Amniotic epithelial cell (primary cell): ENCODE data around the gene PTCH1.

ENCODE experiments used
- DNase-seq: peaks from one replicate; pipeline ENCODE4 v3.0.0-alpha.2; 2010; ENCODE audit warnings: low read depth

Gene PTCH1

DNA sequence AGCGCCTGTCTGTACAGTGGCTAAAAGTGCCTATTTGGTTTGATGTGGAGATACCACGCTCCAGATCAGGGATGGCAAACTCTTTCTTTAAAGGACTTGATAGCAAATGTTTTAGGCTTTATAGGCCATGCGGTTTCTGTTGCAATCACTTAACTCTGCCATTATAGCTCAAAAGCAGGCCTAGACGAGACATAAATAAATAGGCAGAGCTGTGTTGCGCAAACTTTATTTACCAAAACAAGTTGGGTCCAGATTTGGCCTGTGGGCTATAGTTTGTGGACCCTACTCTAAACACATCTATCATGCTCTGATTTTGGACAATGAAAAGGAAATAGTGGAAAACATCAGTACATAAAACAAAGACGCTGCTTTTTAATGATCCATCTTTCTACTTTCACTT is 79.2 kb downstream of the PTCH1 start:
- no peak for DNase-seq

DNA sequence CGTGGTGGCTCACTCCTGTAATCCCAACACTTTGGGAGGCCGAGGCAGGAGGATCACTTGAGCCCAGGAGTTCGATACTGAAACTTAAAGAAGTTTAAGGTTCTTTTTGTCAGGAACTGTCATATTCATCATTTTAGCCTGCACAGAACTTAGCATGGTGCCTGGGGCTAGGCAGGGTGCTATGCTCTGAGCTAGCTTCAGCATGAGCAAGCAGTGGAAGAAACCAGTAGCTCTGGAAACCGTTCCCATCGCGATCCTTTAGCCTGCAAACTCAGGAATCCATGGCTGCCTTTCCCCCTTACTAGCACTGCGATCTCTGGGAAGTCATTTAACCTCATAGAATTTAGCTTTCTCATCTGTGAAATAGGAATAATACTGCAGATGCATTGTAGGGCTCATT is 80.4 kb downstream of the PTCH1 start:
- DNase-seq: no peak

DNA sequence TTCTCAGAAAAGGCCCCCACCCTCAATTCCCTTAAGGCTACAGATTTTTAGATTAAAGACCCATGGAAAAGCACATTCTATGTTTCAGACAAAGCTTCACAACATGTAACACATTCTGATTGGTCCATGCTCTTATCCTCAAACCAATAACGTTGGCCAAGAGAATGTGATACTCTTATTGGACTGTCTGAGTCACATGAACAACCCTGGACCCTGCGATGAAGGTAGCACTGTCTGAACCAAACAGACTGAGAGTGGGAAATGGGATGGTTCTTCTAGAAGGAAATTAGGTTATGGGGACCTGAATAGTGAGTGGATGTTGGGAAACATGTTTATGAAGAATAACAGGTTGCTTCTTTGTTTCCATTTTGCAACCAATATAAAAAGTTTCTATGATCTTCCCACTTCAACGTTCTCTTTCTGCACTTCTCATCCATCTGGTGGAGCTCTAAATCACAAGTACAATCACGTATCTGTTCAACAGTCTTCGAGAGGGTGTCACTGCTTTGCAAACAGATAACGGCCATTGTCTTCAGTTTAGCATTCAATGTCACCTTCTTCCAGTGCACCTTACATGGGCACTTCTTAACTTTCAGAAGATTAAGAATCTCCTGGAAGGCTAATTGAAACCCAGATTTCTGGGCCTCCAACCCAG is 81.6 kb downstream of the PTCH1 start:
- DNase-seq: no peak

GRCh38 chr9:95434116-95435073 is 82.4 kb downstream of the PTCH1 start:
- peak; percentile 19 for DNase-seq

- DNase-seq: peak; percentile 21
Measured at GRCh38 chr9:95433096-95433819, 83.5 kb downstream of the PTCH1 start.

DNA sequence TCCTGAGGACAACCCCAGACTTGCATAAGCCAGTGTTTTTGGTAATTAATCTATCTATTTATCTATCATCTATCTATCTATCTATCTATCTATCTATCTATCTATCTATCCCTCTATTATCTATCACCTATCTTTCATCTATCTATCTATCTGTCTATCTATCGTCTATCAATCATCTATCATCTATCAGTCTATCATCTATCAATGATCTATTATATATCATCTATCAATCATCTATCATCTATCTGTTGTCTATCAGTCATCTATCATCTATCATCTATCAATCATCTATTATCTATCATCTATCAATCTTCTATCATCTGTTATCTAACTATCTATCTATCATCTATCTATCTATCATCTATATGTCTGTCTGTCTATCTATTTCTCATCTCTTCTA is 85.5 kb downstream of the PTCH1 start:
- no peak for DNase-seq

DNA sequence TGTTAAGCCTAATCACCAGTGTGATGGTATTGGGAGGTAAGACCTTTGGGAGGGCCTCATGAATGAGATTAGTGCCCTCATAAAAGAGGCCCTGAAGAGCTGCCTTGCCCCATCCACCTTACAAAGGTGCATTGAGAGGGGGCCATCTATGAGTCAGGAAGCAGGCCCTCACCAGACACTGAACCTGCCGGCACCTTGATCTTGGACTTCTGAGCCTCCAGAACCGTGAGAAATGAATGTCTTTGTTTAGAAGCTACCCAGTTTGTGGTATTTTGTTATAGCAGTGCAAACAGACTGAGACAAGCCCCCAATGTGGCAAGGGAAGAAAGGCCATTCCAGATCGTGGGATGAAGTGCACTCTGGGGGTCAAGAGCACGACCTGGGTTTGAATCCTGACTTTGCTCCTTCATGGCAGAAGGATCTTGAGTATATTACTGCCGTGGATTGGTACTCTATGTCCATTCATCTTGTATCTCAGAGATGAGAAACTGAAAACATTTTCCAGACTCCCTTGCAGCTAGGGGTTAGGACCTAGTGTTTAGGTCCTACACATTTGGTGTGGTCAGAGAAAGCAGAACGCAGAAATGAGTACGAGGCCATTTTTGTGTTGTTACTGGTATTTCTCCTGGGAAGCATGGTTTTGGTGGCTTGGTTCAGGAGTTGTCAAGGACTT is 86.7 kb downstream of the PTCH1 start:
- no peak for DNase-seq

- no peak for DNase-seq
Measured at GRCh38 chr9:95429096-95429495, 87.7 kb downstream of the PTCH1 start.

DNA sequence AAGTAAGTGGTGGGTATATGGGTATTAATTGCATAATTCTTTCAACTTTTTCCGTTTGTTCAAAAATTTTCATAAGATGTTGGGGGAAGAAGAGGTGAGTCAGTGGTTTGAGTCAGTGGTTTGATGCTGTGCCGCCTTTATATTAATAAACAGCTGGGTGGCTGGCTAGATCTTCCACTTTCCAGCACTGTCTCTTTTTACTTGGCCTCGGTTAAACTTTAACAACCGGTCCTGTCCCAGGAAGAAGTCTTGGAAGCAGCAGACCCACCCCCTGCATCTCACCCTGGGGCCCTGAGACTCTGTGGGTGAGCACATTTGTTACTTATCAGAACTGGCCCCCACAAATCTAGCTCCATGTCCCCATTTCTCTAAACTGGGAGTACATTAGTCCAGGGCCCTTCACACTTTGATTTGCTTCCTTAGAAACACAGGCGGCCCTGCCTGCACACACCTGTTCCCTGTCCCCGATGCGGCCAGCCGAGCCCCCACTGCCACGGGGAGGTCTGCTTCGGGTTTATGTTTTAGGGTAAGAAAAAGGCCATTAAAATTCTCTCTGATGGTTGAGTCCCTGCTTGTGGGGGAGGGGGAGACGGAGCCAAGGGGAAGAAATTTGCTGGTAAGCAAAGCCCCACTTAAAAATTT is 90.7 kb downstream of the PTCH1 start:
- DNase-seq: peak; percentile 50

- DNase-seq: no peak
Measured at GRCh38 chr9:95422650-95423049, 94.1 kb downstream of the PTCH1 start.

DNA sequence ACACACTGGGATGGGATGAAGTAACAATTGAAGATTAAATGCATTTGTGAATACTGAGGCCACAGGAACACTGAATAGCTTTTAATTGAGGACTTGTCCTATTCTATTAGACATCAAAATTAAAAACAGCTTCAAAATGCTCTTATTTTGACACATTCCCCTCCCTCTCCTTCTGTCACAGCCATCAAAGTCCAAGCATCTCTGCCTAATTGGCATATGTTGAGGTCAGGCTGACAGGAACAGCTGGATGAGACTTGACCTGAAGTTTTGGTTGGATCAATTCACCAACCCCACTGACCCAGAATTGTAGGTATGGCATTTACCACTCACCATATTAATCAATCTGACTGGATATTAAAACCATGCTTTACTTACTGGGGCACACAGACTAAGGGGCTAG is 96.3 kb downstream of the PTCH1 start:
- DNase-seq: no peak

DNA sequence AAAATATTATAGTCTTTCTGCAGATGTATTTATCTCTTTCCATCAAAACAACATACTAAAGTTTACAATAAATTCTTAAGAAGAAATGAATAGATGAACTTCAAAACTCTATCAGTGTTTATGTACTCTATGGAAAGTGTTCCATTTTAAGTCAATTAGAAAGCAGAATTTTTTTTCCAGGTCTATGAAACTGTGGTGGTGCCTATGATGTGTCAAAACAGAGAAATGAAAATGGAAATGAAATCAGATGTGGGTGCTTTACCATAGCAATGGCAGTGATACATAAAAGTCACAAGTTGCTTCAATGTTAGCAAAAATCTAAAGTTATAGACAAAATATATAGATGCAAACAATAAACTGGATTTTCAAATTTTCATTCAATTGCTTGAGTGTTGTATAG is 97.3 kb downstream of the PTCH1 start:
- DNase-seq: no peak

DNA sequence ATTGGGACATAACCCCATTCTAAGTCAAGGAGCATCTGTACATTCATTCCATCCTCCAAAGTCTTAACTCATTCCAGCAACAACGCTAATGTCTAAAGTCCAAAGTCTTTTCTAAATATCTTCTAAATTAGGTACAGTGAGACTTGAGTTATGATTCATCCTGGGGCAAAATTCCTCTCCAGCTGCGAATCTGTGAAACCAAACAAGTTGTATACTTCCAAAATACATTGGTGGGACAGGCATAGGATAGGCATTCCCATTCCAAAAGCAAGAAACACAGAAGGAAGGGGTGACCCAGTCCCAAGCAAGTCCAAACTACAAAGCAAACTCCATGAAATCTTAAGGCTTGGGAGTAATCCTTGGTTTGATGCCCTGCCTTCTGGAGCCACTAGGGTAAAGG is 101.6 kb downstream of the PTCH1 start:
- DNase-seq: no peak

GRCh38 chr9:95413793-95414192 is 103.0 kb downstream of the PTCH1 start:
- DNase-seq: no peak

- DNase-seq: no peak
Measured at GRCh38 chr9:95411054-95411892, 105.5 kb downstream of the PTCH1 start.

- DNase-seq: peak; percentile 93
Measured at GRCh38 chr9:95409650-95410426, 106.9 kb downstream of the PTCH1 start.

DNA sequence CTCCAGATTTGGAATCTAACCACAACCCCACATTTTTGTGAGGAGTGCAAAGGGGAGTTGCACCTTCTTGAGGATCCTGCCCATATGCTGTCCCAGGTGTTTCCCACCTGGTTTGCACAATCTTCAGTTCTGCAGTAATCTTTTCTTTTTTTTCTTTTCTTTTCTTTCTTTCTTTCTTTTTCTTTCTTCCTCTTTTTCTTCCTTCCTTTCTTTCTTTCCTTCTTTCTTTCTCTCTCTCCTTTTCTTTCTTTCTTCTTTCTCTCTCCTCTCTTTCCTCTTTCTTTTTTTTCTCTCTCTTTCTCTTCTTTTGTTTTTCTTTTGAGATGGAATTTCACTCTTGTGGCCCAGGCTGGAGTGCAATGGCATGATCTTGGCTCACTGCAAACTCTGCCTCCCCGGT is 109.2 kb downstream of the PTCH1 start:
- no peak for DNase-seq

GRCh38 chr9:95406121-95406520 is 110.7 kb downstream of the PTCH1 start:
- DNase-seq: peak; percentile 91

- DNase-seq: no peak
Measured at GRCh38 chr9:95399261-95399660, 117.5 kb downstream of the PTCH1 start.
